Hematopoietic multipotent progenitor cell treated with erythropoietin and hydrocortisone succinate and interleukin-3 and kit ligand, for 15 days (in vitro differentiated cells): ENCODE results near the gene CTNNA2.
"Not testable (repeated sequence)": the region's sequence is repeated elsewhere in the genome, so short reads cannot be mapped to it uniquely, and the experiment has no call there.

Experiments
- DNase-seq: peaks from one replicate; pipeline ENCODE4 v3.0.0-alpha.2; 2015; ENCODE audit warnings: low spot score

The CTNNA2 gene

DNA sequence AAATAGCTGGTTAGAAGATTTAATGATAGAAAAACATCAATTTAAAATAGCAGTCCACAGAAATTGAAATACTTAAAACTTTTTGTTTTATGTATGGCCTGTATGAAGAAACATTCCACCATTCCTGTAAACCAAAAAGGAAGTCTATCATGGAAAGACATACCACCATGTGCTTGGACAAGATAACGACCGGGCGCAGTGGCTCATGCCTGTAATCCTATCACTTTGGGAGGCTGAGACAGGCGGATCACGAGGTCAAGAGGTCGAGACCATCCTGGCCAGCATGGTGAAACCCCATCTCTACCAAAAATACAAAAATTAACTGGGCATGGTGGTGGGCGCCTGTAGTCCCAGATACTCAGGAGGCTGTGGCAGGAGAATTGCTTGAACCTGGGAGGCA, 519.8 kb downstream of the CTNNA2 start:
- DNase-seq: not testable (repeated sequence)

DNA sequence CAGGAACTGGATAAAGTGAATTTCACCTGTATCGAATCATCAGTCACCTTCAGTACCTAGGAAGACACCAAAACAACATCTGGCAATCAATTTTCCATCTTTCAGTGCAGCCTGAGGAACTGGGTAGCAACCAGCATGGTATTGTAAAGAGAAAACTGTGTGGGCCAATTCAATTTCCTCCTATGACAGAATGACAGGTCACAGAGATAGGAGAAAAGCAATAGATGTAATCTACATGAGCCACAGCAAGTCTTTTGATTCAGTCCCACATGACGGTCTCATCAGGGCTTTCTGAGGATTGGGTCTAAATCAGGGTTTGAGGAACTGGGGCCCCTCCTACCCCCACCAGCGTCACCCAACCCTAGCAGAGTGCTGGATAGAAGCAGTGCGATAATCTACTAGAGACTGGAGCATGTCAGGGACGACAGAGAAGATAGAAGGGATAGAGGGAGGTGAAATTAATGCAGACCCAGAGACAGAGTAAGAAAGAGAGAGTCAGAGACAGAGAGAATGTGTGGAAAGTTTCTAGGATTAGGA, 523.0 kb downstream of the CTNNA2 start:
- DNase-seq: no peak

- no peak for DNase-seq
Measured at GRCh38 chr2:80037310-80037709, 524.5 kb downstream of the CTNNA2 start.

- DNase-seq: no peak
Measured at GRCh38 chr2:80040226-80040625, 527.4 kb downstream of the CTNNA2 start.

- DNase-seq: no peak
Measured at GRCh38 chr2:80042635-80043034, 529.8 kb downstream of the CTNNA2 start.

- no peak for DNase-seq
Measured at GRCh38 chr2:80048296-80048695, 535.4 kb downstream of the CTNNA2 start.

GRCh38 chr2:80050246-80050645, 537.4 kb downstream of the CTNNA2 start:
- DNase-seq: no peak

GRCh38 chr2:80053522-80054345, 540.9 kb downstream of the CTNNA2 start:
- DNase-seq: no peak

DNA sequence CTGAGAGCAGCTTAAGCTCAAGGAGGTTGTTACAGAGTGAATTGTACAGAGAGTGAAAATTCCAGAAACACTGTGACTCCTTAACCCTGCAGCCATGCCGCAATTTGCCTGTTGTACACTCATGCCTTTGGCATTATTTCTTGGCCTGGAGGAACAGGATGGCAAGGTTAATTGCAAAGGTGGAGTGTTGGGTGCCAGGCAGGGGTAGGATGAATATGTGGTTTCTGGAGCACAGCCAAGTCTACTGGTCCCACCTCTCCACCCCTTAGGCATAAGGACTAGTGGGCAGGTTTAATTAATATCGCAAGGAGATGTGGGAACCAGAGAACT, 541.5 kb downstream of the CTNNA2 start:
- DNase-seq: no peak

DNA sequence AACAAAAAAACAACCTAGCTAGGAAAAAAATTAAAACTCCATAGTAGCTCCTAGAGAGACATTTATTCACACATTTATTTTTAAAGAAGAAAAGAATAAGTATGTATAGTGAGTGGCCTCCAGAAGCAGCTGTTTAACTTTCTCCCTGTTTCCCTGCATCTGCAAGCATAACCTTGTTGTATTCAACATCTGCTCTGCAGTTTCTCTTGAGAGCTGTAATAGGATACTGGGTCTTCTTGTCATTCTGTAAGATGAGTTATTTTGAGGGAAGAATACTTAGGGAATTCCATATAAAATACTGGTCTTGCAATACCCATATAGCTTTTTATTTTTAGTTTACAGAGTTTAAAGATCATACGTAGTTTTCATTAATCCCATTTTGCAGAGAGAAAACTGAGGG, 545.1 kb downstream of the CTNNA2 start:
- no peak for DNase-seq

GRCh38 chr2:80058562-80058961, 545.7 kb downstream of the CTNNA2 start:
- DNase-seq: no peak

- no peak for DNase-seq
Measured at GRCh38 chr2:80059447-80059846, 546.6 kb downstream of the CTNNA2 start.

DNA sequence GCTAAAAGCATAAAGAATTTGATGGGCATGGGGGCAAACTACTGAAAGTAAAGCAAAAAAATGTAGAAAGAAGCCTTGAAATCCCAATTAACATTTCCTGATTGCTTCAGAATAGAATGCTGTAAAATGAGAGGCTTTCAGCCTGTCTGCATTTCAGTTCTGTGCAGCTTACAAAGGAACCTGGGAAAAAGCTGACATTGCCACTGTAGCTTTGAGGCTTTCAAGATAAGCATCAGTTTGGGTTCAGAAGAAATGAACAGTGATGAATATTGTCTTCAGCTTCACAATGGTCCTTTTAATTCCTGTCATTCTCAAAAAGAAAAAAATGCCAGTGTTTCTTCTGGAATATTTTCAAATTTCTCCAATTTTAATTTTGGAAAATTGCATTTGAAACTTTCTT, 549.0 kb downstream of the CTNNA2 start:
- no peak for DNase-seq

- DNase-seq: no peak
Measured at GRCh38 chr2:80062298-80062697, 549.4 kb downstream of the CTNNA2 start.

- DNase-seq: no peak
Measured at GRCh38 chr2:80068038-80068731, 555.3 kb downstream of the CTNNA2 start.

DNA sequence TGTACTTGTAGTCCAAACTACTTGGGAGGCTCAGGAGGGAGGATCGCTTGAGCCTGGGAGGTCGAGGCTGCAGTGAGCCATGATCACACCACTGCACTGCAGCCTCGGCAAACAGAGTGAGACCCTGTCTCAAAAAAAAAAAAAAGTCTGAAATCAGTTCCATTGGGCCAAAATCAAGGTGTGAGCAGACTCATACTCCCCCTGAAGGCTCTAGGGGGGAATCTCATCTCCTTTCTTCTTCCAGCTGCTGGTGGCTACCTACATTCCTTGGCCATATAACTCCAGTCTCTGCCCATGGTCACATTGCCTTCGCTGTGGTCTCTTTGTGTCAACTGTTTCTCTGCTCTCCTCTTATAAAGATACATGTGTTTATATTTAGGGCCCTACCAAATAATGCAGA, 557.7 kb downstream of the CTNNA2 start:
- DNase-seq: no peak

DNA sequence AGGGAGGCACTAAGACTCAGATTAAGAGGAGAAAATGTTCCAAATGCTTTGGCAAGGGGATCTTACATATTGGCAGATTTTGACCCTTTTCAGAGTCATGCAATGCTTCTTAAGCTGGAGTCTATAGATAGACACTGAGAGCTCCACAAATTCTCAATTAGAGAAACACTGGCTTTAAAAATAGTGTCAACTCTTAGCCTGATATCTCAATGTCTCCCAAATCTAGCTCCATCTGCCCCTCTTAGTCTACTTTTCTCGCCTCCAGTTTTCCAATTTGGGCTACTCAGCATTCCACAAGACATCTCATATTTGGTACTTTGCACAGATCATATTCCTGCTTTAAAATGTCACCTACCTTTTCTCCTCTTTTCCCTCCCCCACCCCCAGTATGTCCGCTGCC, 559.1 kb downstream of the CTNNA2 start:
- no peak for DNase-seq

GRCh38 chr2:80073134-80073561, 560.3 kb downstream of the CTNNA2 start:
- DNase-seq: peak; percentile 12

DNA sequence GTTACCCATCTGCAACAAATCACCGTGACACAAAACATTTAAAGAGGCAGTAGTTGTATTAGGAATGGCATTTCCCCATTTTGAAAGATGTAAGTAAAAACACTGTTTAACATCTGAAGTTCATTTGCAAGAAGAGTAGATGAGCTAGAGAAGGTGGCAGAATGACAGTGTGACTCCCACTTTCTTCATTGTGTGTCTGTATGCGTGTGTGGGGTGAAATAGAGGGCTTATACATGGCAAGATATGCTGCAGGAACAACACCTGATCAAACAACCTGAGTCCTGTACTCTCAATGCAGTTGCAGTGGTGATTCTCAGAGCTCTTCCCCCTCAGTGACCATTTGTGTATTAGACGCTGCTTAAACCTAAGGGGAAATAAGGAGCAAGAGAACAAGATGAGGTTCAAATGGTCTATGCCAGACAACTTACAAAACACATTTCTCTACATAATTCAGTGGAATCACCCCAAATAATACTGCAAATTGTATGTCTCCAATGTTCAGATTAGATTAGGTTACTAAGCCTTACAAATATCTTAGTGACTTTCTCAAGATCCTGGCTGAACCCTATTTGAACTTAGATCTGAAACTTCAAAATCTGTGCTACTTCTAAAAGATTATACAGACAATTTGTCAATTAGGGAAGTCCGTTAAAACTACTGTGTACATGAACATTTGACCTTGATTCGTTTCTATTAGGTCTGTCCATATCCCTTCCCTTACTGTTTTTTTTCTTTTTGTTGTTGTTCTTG, 561.6 kb downstream of the CTNNA2 start:
- DNase-seq: no peak

DNA sequence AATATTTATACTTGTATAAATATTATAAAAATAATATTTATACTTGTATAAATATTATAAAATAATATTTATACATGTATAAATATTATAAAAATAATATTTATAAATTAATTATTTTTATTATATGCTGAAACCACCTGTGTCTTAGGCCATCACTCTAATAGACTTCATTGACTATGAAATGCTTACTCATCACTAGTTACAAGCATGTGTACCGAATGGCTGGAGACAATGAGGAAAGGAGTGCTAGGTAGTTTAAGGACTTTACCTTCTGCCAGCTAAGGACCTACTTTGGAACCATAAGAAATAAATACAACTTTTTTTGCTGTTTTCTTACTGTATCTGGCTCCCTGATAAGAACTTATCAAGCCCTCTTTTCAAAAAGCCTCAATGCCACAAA, 562.9 kb downstream of the CTNNA2 start:
- no peak for DNase-seq

GRCh38 chr2:80078290-80079036, 565.6 kb downstream of the CTNNA2 start:
- no peak for DNase-seq

DNA sequence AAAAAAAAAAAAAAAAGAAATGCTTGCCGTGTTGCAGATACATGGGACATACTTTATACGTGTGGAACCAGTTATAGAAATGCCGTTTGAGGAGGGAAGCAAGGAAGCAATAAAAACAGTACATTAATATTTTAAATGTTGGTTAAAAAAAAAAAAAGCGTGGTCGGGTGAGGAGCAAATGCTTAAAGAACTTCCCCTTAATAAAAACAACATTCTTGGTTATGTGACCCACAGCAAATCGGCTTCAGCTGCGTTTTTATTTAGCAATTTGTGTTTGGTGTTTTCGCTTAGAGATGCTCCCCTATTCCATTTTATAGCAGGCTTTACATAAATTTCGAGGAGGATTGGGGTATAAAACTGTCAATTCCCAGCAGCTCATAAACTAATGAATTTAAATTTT, 568.1 kb downstream of the CTNNA2 start:
- no peak for DNase-seq
